ENCODE data around the gene STARD4.
A peak's percentile ranks its signal among the peaks of the same experiment; 100 is the strongest.

Gene STARD4

GRCh38 chr5:111528056-111528455 is 15.7 kb upstream of the STARD4 start:
- H3K4me3 ChIP-seq (ENCODE audit: low read length), result no peak overlapping the region
- no peak for TF ChIP-seq CTCF (conservative IDR thresholded peaks at IDR 0.05; ENCODE audit: low read length)
- DNase-seq (ENCODE audit: low read depth), result no peak

- DNase-seq (ENCODE audit: low read depth), result no peak
- no peak for TF ChIP-seq CTCF (conservative IDR thresholded peaks at IDR 0.05; ENCODE audit: low read length)
Observed at GRCh38 chr5:111520908-111521307, 8.6 kb upstream of the STARD4 start.

DNA sequence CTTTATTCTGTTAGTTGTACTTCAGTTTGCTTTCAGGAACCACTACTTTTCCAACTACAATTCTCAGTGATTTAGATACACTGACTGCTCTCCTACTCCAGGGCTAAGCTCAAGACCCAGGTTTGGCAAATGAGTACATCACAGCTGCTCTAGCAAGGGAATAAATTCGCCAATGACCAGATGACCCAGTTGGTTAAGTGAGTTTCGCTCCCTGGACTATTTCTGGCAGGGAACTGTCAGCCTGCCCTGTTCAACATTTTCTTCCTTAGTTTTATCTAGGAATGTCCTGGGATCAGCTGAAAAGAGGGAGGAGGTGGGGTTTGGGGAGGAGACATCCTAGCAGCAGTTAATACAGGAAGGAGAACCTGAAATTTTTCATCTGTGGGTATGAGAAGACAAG is 6.4 kb upstream of the STARD4 start:
- DNase-seq (ENCODE audit: low read depth), result no peak
- no peak overlapping the region for H3K4me3 ChIP-seq (ENCODE audit: low read length)
- no peak for TF ChIP-seq CTCF (conservative IDR thresholded peaks at IDR 0.05; ENCODE audit: low read length)

More at GRCh38 chr5:111520908-111521307, 8.6 kb upstream of the STARD4 start:
- H3K4me3 ChIP-seq (ENCODE audit: low read length), result no peak overlapping the region

- DNase-seq (ENCODE audit: low read depth), result no peak
- TF ChIP-seq CTCF (conservative IDR thresholded peaks at IDR 0.05; ENCODE audit: low read length), result no peak
- no peak overlapping the region for H3K4me3 ChIP-seq (ENCODE audit: low read length)
Observed at GRCh38 chr5:111517853-111518501, 5.6 kb upstream of the STARD4 start.

DNA sequence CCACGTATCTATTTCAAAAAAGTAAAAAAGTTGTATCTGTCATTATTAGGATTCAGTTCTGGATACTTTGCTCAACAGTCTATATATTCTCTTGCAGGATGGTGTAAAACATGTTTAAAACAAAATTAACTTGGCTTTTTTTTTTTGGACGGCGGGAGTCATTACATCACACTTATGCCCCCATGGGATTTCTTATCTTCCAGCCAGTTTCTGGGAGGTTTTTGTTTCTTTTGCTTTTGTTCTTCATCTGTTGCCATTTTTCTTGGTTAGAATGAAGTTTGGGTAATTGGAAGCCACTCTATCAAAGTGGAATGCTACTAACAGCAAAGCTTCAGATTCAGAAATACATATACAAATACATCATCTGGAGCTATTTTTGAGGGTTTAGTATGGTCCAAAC is 1.8 kb upstream of the STARD4 start:
- TF ChIP-seq CTCF (conservative IDR thresholded peaks at IDR 0.05; ENCODE audit: low read length), result no peak
- no peak for DNase-seq (ENCODE audit: low read depth)
- H3K4me3 ChIP-seq (ENCODE audit: low read length), result no peak overlapping the region

DNA sequence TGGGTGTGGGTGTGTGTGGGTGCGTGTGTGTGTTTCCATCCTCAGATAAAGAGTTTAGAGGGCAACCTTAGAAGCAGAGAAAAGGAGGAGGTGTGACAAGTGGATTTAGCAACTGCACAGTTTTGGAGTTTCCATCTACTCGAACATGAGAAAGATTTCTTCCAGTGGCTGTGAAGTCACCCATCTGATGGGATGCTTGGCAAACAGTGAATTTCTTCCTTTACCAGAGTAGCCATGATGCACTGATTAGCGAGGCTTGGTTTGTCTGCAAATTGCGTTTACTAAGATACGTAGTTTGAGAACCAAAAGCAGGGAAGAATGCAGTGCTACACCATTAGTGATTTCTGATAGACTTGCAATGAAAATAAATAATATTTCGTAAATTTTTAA is 791 bp upstream of the STARD4 start:
- DNase-seq (ENCODE audit: low read depth), result no peak
- TF ChIP-seq CTCF (conservative IDR thresholded peaks at IDR 0.05; ENCODE audit: low read length), result no peak
- H3K4me3 ChIP-seq (ENCODE audit: low read length), result peak overlapping the region; percentile 88

GRCh38 chr5:111511831-111512374 is 432 bp downstream of the STARD4 start:
- no peak for TF ChIP-seq CTCF (conservative IDR thresholded peaks at IDR 0.05; ENCODE audit: low read length)
- DNase-seq (ENCODE audit: low read depth), result no peak
- peak overlapping the region; percentile 88 for H3K4me3 ChIP-seq (ENCODE audit: low read length)

All from AG10803 (cell line).